Skeletal muscle satellite cell (primary cell): ENCODE results near the gene AVPR2.

Experiments
- H3K27me3 ChIP-seq: 2 replicates; pipeline ENCODE4 v1.7.0; 2013; ENCODE audit warnings: low read length; ENCODE audit not compliant: control insufficient read depth, insufficient read depth
- H3K36me3 ChIP-seq: 2 replicates; pipeline ENCODE4 v1.7.0; 2013; ENCODE audit warnings: mild to moderate bottlenecking, control low read depth, low read length; ENCODE audit not compliant: insufficient read depth
- H3K4me1 ChIP-seq: 2 replicates; pipeline ENCODE4 v1.7.0; 2013; ENCODE audit warnings: low read length; ENCODE audit not compliant: control insufficient read depth, insufficient read depth
- H3K4me2 ChIP-seq: 2 replicates; pipeline ENCODE4 v1.7.0; 2013; ENCODE audit warnings: mild to moderate bottlenecking, low read length
- H3K4me3 ChIP-seq: 2 replicates; pipeline ENCODE4 v1.7.0; 2013; ENCODE audit warnings: low read length
- H3K9ac ChIP-seq: 2 replicates; pipeline ENCODE4 v1.7.0; 2013; ENCODE audit warnings: mild to moderate bottlenecking, low read depth, low read length, moderate library complexity
- H3K9me3 ChIP-seq: replicated peaks from 2 replicates; pipeline ENCODE4 v1.7.0; 2013; ENCODE audit warnings: mild to moderate bottlenecking, control low read depth, low read length

The AVPR2 gene

GRCh38 chrX:153865685-153866084 is 38.8 kb upstream of the AVPR2 start:
- H3K4me2 ChIP-seq = no peak overlapping the region
- H3K9me3 ChIP-seq = no peaks in the 10 kb centered on the region
- no peaks in the 10 kb centered on the region for H3K4me1 ChIP-seq
- no peak overlapping the region for H3K9ac ChIP-seq
- H3K4me3 ChIP-seq = no peak overlapping the region
- no peaks in the 10 kb centered on the region for H3K36me3 ChIP-seq
- peaks cover 11% of the 10 kb centered on the region for H3K27me3 ChIP-seq

- no peaks in the 10 kb centered on the region for H3K4me1 ChIP-seq
- H3K36me3 ChIP-seq = no peaks in the 10 kb centered on the region
- H3K4me3 ChIP-seq = no peak overlapping the region
- peaks cover 7% of the 10 kb centered on the region for H3K27me3 ChIP-seq
- no peaks in the 10 kb centered on the region for H3K9me3 ChIP-seq
- H3K9ac ChIP-seq = no peak overlapping the region
- no peak overlapping the region for H3K4me2 ChIP-seq
Measured at GRCh38 chrX:153866302-153867019, 38.0 kb upstream of the AVPR2 start.

GRCh38 chrX:153867139-153867538 is 37.3 kb upstream of the AVPR2 start:
- Histone ChIP-seq H3K9ac (no peak overlapping the region), H3K4me3 (no peak overlapping the region), H3K9me3 (no peaks in the 10 kb centered on the region), H3K4me2 (no peak overlapping the region), H3K36me3 (no peaks in the 10 kb centered on the region), H3K4me1 (no peaks in the 10 kb centered on the region), H3K27me3 (peaks cover 5% of the 10 kb centered on the region)

- H3K27me3 ChIP-seq = peaks cover 7% of the 10 kb centered on the region
Measured at GRCh38 chrX:153867671-153868070, 36.8 kb upstream of the AVPR2 start.

GRCh38 chrX:153868576-153869472 is 35.6 kb upstream of the AVPR2 start:
- H3K27me3 ChIP-seq = peaks cover 14% of the 10 kb centered on the region
- H3K36me3 ChIP-seq = no peaks in the 10 kb centered on the region
- H3K9ac ChIP-seq = no peak overlapping the region
- H3K4me1 ChIP-seq = no peaks in the 10 kb centered on the region
- no peak overlapping the region for H3K4me3 ChIP-seq
- H3K4me2 ChIP-seq = no peak overlapping the region
- H3K9me3 ChIP-seq = no peaks in the 10 kb centered on the region

More at GRCh38 chrX:153867671-153868070, 36.8 kb upstream of the AVPR2 start:
- no peak overlapping the region for H3K4me3 ChIP-seq
- H3K9ac ChIP-seq = no peak overlapping the region
- no peak overlapping the region for H3K4me2 ChIP-seq
- no peaks in the 10 kb centered on the region for H3K9me3 ChIP-seq
- no peaks in the 10 kb centered on the region for H3K4me1 ChIP-seq
- no peaks in the 10 kb centered on the region for H3K36me3 ChIP-seq

GRCh38 chrX:153869473-153870287 is 34.8 kb upstream of the AVPR2 start:
- Histone ChIP-seq H3K4me3 (no peak overlapping the region), H3K9me3 (no peaks in the 10 kb centered on the region), H3K27me3 (peaks cover 18% of the 10 kb centered on the region), H3K36me3 (no peaks in the 10 kb centered on the region), H3K4me2 (no peak overlapping the region), H3K4me1 (no peaks in the 10 kb centered on the region), H3K9ac (no peak overlapping the region)

GRCh38 chrX:153870288-153870690 is 34.2 kb upstream of the AVPR2 start:
- Histone ChIP-seq H3K36me3 (no peaks in the 10 kb centered on the region), H3K9me3 (no peaks in the 10 kb centered on the region), H3K4me3 (no peak overlapping the region), H3K4me2 (no peak overlapping the region), H3K4me1 (no peaks in the 10 kb centered on the region), H3K27me3 (peaks cover 18% of the 10 kb centered on the region), H3K9ac (no peak overlapping the region)

GRCh38 chrX:153870791-153871360 is 33.6 kb upstream of the AVPR2 start:
- H3K9me3 ChIP-seq = no peaks in the 10 kb centered on the region
- H3K36me3 ChIP-seq = no peaks in the 10 kb centered on the region
- H3K4me2 ChIP-seq = no peak overlapping the region
- no peak overlapping the region for H3K9ac ChIP-seq
- no peaks in the 10 kb centered on the region for H3K4me1 ChIP-seq
- no peak overlapping the region for H3K4me3 ChIP-seq
- H3K27me3 ChIP-seq = peaks cover 18% of the 10 kb centered on the region

GRCh38 chrX:153871451-153871850 is 33.0 kb upstream of the AVPR2 start:
- Histone ChIP-seq H3K9ac (no peak overlapping the region), H3K4me2 (no peak overlapping the region), H3K4me3 (no peak overlapping the region), H3K9me3 (no peaks in the 10 kb centered on the region), H3K27me3 (peaks cover 18% of the 10 kb centered on the region), H3K4me1 (no peaks in the 10 kb centered on the region), H3K36me3 (no peaks in the 10 kb centered on the region)

GRCh38 chrX:153871946-153872878 is 32.3 kb upstream of the AVPR2 start:
- H3K9me3 ChIP-seq = no peaks in the 10 kb centered on the region
- H3K9ac ChIP-seq = no peak overlapping the region
- no peaks in the 10 kb centered on the region for H3K4me1 ChIP-seq
- H3K27me3 ChIP-seq = peaks cover 18% of the 10 kb centered on the region
- H3K4me3 ChIP-seq = no peak overlapping the region
- no peak overlapping the region for H3K4me2 ChIP-seq
- no peaks in the 10 kb centered on the region for H3K36me3 ChIP-seq
